GM18502 (cell line): ENCODE data around the gene AJM1.
"Not testable (repeated sequence)": the region's sequence is repeated elsewhere in the genome, so short reads cannot be mapped to it uniquely, and the experiment has no call there.

Source experiments
- ATAC-seq: cut with Tn5 transposase; IDR thresholded peaks from one replicate; pipeline ENCODE4 v1.9.1; 2021; ENCODE audit warnings: mild to moderate bottlenecking; ENCODE audit not compliant: unreplicated experiment, poor library complexity

AJM1 gene

GRCh38 chr9:136843159-136843800 is 1.0 kb downstream of the AJM1 start:
- not testable (repeated sequence) for ATAC-seq

DNA sequence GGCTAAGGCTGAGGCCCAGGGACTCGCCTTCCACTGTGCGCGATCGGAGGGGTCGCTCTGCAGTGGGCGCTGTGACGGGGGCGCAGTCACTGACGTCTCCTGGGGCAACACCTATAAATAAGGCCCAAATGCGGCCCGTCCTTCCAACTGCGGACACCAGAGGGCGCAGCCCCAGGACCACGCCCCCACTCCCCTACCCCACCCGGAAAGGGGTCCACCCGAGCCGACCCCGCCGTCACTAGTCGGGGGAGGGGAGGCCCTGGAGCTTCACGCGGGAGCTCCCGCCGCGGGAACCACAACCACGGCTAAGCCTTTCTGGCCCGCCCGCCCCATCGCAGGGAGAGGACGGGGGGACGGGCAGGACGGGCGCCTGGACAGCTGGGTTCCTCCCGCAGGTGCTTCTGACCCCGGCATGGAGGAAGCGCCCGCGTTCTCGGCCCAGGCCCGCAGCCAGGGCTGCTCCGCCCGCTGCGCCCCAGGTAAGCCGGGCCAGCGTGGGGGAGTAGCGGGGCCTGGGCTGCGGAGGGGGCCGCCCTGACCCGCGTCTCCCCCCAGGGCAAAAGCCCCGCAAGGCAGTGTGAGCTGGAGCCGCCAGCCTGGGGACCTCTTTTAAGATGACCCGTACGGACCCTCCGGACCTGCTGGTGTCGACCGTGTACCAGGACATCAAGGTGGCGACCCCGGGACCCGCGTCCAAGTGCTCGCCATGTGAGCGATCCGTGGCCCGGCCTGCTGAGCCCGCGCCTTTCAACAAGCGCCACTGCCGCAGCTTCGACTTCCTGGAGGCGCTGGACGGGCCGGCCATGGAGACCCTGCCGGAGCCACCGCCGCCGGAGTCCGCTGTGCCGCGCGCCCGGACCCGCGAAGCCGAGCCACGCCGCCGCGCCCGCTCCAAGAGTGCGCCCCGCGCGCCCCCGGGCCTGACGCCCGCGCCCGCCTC is 1.8 kb downstream of the AJM1 start:
- ATAC-seq: not testable (repeated sequence)

DNA sequence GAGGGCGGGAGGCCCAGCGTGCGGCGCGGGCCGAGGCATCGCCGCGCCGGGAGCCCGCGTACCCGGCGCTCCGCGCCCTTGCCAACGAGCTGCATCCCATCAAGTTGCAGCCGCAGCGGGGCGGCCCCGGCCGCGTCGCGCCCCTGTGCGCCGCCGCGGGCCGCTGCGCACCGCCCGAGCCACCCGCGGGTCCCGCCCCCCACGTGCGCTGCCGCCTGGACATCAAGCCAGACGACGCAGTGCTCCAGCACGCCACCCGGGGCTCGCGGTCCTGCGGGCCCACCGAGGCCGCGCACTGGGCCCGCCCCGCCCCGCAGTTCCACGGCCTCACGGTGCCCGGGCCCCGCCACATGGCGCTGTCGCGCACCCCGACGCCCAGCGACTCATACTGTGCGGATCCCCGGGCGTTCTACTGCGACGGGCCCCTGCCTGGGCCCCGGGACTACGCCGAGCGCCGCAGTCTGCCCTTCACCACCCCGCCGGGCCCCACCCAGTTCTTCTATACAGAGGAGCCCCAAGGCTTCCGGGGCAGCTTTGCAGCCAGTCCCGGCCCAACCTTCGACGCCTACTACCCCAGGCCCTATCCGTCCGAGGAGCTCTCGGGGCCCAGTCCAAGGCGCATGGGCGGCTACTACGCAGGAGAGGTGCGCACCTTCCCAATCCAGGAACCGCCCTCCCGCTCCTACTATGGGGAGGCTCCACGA is 2.6 kb downstream of the AJM1 start:
- no peak for ATAC-seq

DNA sequence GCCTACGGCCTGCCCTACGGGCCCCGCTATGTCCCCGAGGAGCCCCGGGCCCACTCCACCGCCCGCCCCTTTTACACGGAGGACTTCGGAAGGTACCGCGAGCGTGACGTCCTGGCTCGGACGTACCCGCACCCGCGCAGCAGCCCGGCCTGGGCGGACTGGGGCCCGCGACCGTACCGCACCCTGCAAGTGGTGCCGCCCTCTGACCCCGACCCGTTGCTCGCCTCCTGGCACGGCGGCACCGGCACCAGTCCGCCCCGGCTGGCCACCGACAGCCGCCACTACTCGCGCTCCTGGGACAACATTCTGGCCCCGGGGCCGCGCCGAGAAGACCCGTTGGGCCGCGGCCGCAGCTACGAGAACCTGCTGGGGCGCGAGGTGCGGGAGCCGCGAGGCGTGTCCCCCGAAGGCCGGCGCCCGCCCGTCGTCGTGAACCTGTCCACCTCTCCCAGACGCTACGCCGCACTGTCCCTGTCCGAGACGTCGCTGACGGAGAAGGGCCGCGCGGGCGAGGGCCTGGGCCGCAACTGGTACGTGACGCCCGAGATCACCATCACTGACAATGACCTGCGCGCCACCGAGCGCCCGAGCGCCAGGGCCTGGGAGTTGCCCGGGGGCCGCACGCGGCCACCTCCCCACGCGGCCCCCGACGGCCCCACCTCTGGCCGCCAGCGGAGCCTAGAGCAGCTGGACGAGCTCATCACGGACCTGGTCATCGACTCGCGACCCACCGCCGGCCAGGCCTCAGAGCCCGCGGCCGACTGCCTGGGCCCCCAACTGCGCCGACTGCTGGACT is 3.4 kb downstream of the AJM1 start:
- no peak for ATAC-seq

- ATAC-seq: no peak
Measured at GRCh38 chr9:136846376-136847087, 4.3 kb downstream of the AJM1 start.

GRCh38 chr9:136847088-136847825 is 5.0 kb downstream of the AJM1 start:
- no peak for ATAC-seq

DNA sequence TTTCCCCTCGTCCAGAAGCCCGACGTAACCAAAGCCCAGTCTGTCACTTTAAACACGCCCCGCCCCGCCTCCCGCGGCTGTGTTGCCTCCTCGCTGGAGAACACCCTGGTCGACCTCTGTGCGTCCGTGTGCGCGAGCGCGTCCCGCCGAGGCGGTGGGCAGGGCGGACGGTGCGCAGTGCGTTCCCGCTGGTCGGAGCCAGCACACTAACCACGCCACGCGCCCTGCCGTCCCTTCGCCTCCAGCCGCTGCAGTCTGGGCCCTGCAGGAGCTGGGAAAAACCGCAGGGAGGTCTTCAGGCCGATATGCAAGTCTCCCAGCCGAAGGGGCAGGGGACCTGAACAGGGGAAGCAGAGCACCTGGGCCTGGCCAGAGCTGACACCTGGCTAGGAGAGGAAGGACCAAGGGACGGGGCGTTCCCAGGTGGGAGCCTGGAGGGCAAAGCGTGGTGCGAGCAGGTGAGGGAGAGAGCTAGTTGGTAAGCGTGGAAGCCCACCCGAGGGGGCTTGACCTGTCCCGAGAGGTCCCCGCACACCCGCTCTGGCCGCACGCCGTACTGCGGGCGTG is 5.6 kb downstream of the AJM1 start:
- ATAC-seq: no peak

DNA sequence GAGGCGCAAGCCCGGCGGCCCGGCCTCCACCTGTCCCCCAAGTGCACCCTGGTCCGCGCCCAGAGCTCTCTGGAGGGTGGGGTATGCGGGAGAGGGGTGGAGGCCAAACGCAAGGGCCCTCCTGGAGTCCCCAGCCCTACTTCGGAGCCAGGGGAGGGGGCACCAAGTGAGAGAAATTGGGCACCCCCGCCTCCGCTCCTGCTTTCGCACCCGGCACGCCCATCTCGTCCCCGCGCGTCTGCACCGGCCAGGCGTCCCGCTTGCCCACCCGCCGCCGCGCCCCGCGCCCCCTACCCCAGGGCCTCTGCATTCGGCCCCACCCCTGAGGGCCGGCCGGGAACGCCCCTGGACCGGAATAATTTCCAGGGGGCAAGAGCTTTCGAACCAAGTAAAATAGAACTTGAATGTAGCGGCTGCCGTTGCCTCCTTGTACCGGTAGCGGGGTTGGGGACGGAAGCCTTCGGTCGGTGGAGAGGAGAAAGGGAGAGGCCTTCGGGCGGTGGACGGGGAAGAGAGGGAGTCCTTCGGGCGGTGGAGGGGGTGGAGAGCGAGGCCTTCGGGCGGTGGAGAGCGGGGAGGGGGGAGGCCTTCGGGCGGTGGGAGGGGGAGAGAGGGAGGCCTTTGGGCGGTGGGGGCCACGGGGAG is 6.2 kb downstream of the AJM1 start:
- no peak for ATAC-seq

- peak; percentile 83 for ATAC-seq
Measured at GRCh38 chr9:136849038-136849959, 7.0 kb downstream of the AJM1 start, which contains the start of gene PHPT1. TSS of gene PHPT1 (plus strand) at chr9:136849409. CDS start at chr9:136849431, 22 bp downstream.

DNA sequence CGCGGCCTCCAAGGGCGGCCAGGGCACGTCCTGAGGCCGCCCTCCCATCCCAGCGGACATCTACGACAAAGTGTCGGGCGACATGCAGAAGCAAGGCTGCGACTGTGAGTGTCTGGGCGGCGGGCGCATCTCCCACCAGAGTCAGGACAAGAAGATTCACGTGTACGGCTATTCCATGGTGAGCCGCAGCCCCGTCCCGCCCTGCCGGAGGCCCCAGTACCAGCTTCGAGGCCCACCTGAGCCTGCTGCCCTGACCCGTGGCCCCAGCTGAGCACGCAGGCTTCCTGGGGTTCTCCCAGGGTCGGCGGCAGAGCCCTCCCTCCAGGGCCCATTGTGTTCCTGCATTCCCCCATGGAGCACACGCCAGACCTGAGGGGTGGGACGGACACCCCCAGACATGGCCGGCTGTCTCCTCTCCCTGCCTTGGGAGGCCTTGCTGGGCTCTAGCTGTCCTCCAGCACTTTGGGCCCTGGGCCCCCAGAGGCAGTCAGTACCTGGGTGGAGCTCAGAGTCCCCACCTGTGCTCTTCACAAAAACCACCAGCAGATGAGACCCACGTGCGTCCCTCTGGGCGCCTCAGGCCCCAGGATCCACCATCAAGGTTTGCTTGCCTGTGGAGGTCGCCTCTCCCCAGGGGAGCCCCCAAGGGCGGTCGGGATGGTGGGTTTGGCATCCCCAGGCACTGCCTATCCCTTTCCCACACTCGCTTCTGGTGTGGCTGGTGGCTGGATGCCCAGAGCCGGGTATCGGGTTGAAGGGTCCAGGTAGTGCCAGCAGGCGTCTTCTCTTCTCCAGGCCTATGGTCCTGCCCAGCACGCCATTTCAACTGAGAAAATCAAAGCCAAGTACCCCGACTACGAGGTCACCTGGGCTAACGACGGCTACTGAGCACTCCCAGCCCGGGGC is 7.9 kb downstream of the AJM1 start:
- no peak for ATAC-seq

GRCh38 chr9:136850866-136851775 is 8.8 kb downstream of the AJM1 start:
- no peak for ATAC-seq

DNA sequence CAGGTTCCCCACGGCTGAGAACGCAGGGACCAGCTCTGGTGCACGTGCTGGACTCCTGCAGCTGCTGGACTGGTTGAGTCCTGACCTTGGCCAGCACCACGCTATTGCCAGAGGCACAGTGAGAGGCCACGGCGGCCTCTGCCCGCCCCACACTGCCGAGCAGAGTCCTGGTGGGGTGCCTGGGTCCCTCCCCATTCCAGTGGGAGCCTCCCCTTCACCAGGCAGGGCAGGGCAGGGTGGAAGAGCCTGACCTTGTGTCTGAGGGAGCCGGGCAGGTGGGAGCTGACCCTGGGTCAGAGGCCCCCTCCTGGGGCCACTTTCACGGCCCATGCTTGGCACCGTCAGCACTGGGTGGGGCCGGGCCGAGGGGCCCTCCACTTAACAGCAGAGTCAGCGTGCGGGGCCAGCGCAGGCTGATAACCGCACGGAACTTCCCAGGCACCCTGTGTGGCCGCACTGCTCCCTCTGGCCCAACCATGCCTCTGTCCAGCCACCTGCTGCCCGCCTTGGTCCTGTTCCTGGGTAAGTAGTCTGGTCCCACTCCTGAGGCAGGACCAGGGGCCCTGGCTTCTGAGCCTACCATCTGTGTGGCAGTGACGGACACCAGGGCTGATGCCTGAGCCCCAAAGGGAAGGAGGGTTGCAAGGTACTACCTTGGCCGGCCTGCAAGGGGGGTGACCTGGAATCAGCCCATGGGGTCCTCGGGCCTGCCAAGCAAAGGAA is 9.8 kb downstream of the AJM1 start, which contains the start of gene MAMDC4:
Gene MAMDC4 (plus strand): TSS at position 406 of the 723 bp plus-strand sequence. CDS start 71 bp downstream, at position 477.
- ATAC-seq: no peak

DNA sequence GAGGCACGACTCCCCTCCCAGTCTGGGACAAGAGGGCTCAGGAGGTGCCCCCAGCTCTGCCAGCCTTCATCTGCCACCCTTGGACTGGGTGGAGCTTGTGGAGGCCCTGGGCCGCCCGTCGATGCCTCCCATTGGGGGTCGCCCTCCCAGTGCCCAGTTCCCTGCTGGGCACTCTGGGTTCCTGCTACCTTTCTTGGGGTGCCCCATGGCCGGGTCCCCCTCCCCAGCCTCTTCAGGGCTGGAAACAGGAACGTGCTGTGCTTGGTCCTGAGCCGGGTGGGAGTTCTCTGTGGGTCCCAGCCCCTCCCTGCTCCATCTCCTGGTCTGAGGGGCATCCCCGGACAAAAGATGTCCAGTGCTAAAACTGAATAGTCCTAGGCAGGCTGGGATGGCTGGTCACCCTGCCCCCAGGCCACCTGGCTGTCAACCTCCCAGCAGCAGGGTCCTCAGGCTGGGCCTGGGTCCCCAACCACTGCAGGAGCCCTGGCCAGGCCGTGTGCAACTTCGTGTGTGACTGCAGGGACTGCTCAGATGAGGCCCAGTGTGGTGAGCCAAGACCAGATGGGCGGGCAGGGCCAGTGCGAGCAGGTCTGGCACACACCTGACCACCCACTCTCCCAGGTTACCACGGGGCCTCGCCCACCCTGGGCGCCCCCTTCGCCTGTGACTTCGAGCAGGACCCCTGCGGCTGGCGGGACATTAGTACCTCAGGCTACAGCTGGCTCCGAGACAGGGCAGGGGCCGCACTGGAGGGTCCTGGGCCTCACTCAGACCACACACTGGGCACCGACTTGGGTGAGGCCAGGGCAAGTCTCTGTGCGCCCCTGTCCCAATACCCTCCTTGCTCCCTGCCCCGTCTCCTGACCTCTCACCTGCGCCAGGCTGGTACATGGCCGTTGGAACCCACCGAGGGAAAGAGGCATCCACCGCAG is 10.7 kb downstream of the AJM1 start:
- no peak for ATAC-seq
